Neural progenitor cell (in vitro differentiated cells): ENCODE measurements around the gene MYCN.

Experiments
- CTCF ChIP-seq: fragments of 200-600 bp; sonication (generic); IDR thresholded peaks from 2 replicates; pipeline ENCODE4 v1.5.1; 2017; ENCODE audit warnings: antibody characterized with exemption, mild to moderate bottlenecking
- EZH2 ChIP-seq: fragments of 200-600 bp; sonication (generic); IDR thresholded peaks from 2 replicates; pipeline ENCODE4 v1.6.1; 2017; ENCODE audit warnings: antibody characterized with exemption, mild to moderate bottlenecking, moderate library complexity

- TF ChIP-seq CTCF (no peak), EZH2 (no peak)
Observed at GRCh38 chr2:15916336-15916735, 24.0 kb upstream of the MYCN start.
